Loucy (cell line): Measurements from ENCODE around the gene MX2.

ENCODE experiments used
- H2AFZ ChIP-seq: fragments of 200-600 bp; sonication (generic); 2 replicates; pipeline ENCODE4 v1.6.0; 2016; ENCODE audit warnings: antibody characterized with exemption, mild to moderate bottlenecking, low read length, moderate library complexity
- H3F3A ChIP-seq: fragments of 200-600 bp; 2 replicates; pipeline ENCODE4 v1.6.0; 2016; ENCODE audit warnings: antibody characterized with exemption, low read depth, mild to moderate bottlenecking
- H3K27me3 ChIP-seq: fragments of 200-600 bp; sonication (generic); 2 replicates; pipeline ENCODE4 v1.6.1; 2014; ENCODE audit warnings: low read length, mild to moderate bottlenecking; ENCODE audit not compliant: insufficient read depth, poor library complexity, severe bottlenecking
- H3K36me3 ChIP-seq: fragments of 200-600 bp; sonication (generic); 2 replicates; pipeline ENCODE4 v1.6.1; 2016; ENCODE audit warnings: low read length; ENCODE audit not compliant: insufficient read depth
- H3K4me1 ChIP-seq: fragments of 200-600 bp; sonication (generic); 2 replicates; pipeline ENCODE4 v1.5.1; 2014; ENCODE audit warnings: low read length, mild to moderate bottlenecking; ENCODE audit not compliant: insufficient read depth, poor library complexity, severe bottlenecking
- H3K4me2 ChIP-seq: fragments of 200-600 bp; sonication (generic); 2 replicates; pipeline ENCODE4 v1.6.0; 2014; ENCODE audit warnings: antibody characterized with exemption, low read length, low read depth, mild to moderate bottlenecking; ENCODE audit not compliant: poor library complexity, severe bottlenecking
- H3K4me3 ChIP-seq: fragments of 200-600 bp; sonication (generic); 2 replicates; pipeline ENCODE4 v1.5.1; 2014; ENCODE audit warnings: low read length, mild to moderate bottlenecking, mixed read lengths; ENCODE audit not compliant: poor library complexity, severe bottlenecking
- H3K79me2 ChIP-seq: fragments of 200-600 bp; sonication (generic); 2 replicates; pipeline ENCODE4 v1.6.1; 2014; ENCODE audit warnings: low read length; ENCODE audit not compliant: insufficient read depth
- H3K9ac ChIP-seq: fragments of 200-600 bp; sonication (generic); 2 replicates; pipeline ENCODE4 v1.6.0; 2014; ENCODE audit warnings: mild to moderate bottlenecking, low read depth, low read length, moderate library complexity; ENCODE audit not compliant: poor library complexity, severe bottlenecking
- H3K9me2 ChIP-seq: fragments of 200-600 bp; sonication (generic); replicated peaks from 2 replicates; pipeline ENCODE4 v1.6.1; 2016; ENCODE audit warnings: low read depth, low read length, mixed read lengths
- H3K9me3 ChIP-seq: fragments of 200-600 bp; sonication (generic); 2 replicates; pipeline ENCODE4 v1.6.1; 2014; ENCODE audit warnings: mild to moderate bottlenecking, antibody characterized with exemption, low read length, low read depth; ENCODE audit not compliant: insufficient read depth
- H4K20me1 ChIP-seq: fragments of 200-600 bp; sonication (generic); 2 replicates; pipeline ENCODE4 v1.6.0; 2014; ENCODE audit warnings: antibody characterized with exemption, low read length, mild to moderate bottlenecking; ENCODE audit not compliant: insufficient read depth, poor library complexity, severe bottlenecking
- CTCF ChIP-seq: fragments of 200-600 bp; sonication (generic); conservative IDR thresholded peaks from 2 replicates; pipeline ENCODE4 v1.5.1; 2014; ENCODE audit warnings: mild to moderate bottlenecking, antibody characterized with exemption, low read length
- EZH2phosphoT487 ChIP-seq: fragments of 200-600 bp; IDR thresholded peaks from 2 replicates; pipeline ENCODE4 v1.6.1; 2018; ENCODE audit warnings: antibody characterized with exemption, mild to moderate bottlenecking, moderate library complexity, borderline replicate concordance

Gene MX2

GRCh38 chr21:41387824-41388223, 26.0 kb downstream of the MX2 start:
- no peaks in the 10 kb centered on the region for H3F3A ChIP-seq
- no peaks in the 10 kb centered on the region for H3K9me2 ChIP-seq
- H3K4me2 ChIP-seq, result no peak overlapping the region
- TF ChIP-seq CTCF, result no peak
- TF ChIP-seq EZH2phosphoT487, result no peak
- H4K20me1 ChIP-seq, result no peaks in the 10 kb centered on the region
- no peak overlapping the region for H3K9ac ChIP-seq
- H3K9me3 ChIP-seq, result no peaks in the 10 kb centered on the region
- H3K36me3 ChIP-seq, result peaks cover 65% of the 10 kb centered on the region; the same call in 1 of the 2 replicates
- H3K79me2 ChIP-seq, result no peaks in the 10 kb centered on the region
- H3K4me3 ChIP-seq, result no peak overlapping the region
- no peaks in the 10 kb centered on the region for H3K27me3 ChIP-seq
- no peak overlapping the region for H2AFZ ChIP-seq
- no peaks in the 10 kb centered on the region for H3K4me1 ChIP-seq

- H3K4me1 ChIP-seq, result no peaks in the 10 kb centered on the region
- no peaks in the 10 kb centered on the region for H3K79me2 ChIP-seq
- TF ChIP-seq EZH2phosphoT487, result no peak
- no peak for TF ChIP-seq CTCF
- no peaks in the 10 kb centered on the region for H3K9me2 ChIP-seq
- H3K9ac ChIP-seq, result no peak overlapping the region
- no peaks in the 10 kb centered on the region for H3F3A ChIP-seq
- no peaks in the 10 kb centered on the region for H3K9me3 ChIP-seq
- H3K4me3 ChIP-seq, result no peak overlapping the region
- no peaks in the 10 kb centered on the region for H4K20me1 ChIP-seq
- peaks cover 61% of the 10 kb centered on the region; the same call in 1 of the 2 replicates for H3K36me3 ChIP-seq
- H3K27me3 ChIP-seq, result no peaks in the 10 kb centered on the region
- H2AFZ ChIP-seq, result no peak overlapping the region
- no peak overlapping the region for H3K4me2 ChIP-seq
These were observed 26.4 kb downstream of the MX2 start for GRCh38 chr21:41388259-41388658.

- H3K9me3 ChIP-seq, result no peaks in the 10 kb centered on the region
- H2AFZ ChIP-seq, result no peak overlapping the region
- H3K4me1 ChIP-seq, result no peaks in the 10 kb centered on the region
- H4K20me1 ChIP-seq, result no peaks in the 10 kb centered on the region
- H3K27me3 ChIP-seq, result no peaks in the 10 kb centered on the region
- H3K79me2 ChIP-seq, result no peaks in the 10 kb centered on the region
- no peak overlapping the region for H3K4me3 ChIP-seq
- H3F3A ChIP-seq, result no peaks in the 10 kb centered on the region
- no peaks in the 10 kb centered on the region for H3K9me2 ChIP-seq
- no peak for TF ChIP-seq EZH2phosphoT487
- no peak for TF ChIP-seq CTCF
- no peak overlapping the region for H3K9ac ChIP-seq
- H3K36me3 ChIP-seq, result peaks cover 48% of the 10 kb centered on the region; the same call in 1 of the 2 replicates
- H3K4me2 ChIP-seq, result no peak overlapping the region
These were observed 28.3 kb downstream of the MX2 start for GRCh38 chr21:41390043-41390639.
